SK-N-MC (cell line): Measurements from ENCODE around the gene RGS6.

Source experiments
- EZH2 ChIP-seq: fragments of 200-600 bp; sonication (generic); IDR thresholded peaks from one replicate; pipeline ENCODE4 v1.6.1; 2017; ENCODE audit warnings: antibody characterized with exemption
- FOXP2 ChIP-seq: optimal IDR thresholded peaks from 2 replicates; pipeline ENCODE3; 2011; ENCODE audit warnings: mild to moderate bottlenecking, moderate library complexity; ENCODE audit not compliant: insufficient read depth; ENCODE audit errors: extremely low read length, control extremely low read depth
- POLR2AphosphoS5 ChIP-seq: IDR thresholded peaks from 2 replicates; pipeline ENCODE4 v1.6.1; 2012; ENCODE audit warnings: mild to moderate bottlenecking, low read depth, low read length, borderline replicate concordance

DNA sequence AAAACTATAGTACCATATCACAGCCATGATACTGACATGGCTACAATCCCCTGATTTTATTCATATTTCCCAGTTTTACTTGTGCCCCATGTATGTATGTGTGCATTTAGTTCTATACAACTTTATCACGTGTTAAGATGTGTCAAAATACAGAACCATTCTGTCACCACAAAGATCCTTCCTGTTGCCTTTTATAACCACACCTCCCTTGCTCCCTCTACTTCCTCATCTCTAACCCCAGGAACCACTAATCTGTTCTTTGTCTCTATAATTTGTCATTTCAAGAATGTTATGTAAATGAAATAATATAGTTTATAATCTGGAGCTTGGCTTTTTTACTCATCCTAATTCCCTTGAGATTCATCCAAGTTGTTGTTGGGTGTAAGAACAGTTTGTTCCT is 603.3 kb downstream of the RGS6 start:
- TF ChIP-seq EZH2 (no peak), POLR2AphosphoS5 (no peak), FOXP2 (no peak)
